ENCODE measurements around the gene NAA25. TPM values are rescaled to one million over a fixed set of nuclear protein-coding genes. Genes with fewer than 3 reads are reported as not detected.

The NAA25 gene
- total RNA-seq, 1 experiment from 2014 or later = 41.0 TPM

DNA sequence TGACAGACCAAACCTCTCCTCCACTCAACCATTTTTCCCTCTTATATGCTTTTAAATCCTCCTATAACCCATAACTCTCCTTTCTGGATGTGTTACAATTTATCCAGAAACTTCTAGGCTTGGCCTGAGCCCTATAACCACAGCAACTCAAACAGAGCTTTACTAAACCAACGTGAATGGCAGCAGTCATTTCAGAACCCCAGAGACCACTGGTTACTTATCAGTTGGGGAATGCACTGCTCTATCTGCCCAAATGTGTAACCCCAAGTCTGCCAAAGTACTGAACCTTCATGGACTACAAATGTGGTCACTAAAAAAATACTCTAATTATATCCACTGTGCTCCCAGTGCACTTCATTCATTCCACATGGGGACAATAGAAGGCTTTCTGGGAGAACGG is 42.0 kb downstream of the NAA25 start:
- BruUV-seq (replicated peaks) = TSS peak; percentile 24
- TF ChIP-seq, protein P1, sequence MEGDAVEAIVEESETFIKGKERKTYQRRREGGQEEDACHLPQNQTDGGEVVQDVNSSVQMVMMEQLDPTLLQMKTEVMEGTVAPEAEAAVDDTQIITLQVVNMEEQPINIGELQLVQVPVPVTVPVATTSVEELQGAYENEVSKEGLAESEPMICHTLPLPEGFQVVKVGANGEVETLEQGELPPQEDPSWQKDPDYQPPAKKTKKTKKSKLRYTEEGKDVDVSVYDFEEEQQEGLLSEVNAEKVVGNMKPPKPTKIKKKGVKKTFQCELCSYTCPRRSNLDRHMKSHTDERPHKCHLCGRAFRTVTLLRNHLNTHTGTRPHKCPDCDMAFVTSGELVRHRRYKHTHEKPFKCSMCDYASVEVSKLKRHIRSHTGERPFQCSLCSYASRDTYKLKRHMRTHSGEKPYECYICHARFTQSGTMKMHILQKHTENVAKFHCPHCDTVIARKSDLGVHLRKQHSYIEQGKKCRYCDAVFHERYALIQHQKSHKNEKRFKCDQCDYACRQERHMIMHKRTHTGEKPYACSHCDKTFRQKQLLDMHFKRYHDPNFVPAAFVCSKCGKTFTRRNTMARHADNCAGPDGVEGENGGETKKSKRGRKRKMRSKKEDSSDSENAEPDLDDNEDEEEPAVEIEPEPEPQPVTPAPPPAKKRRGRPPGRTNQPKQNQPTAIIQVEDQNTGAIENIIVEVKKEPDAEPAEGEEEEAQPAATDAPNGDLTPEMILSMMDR (IDR thresholded peaks at IDR 0.05; ENCODE audit: insufficient read depth in 1 of 2, low read depth in 1 of 2, low read length in 1 of 2, severe bottlenecking in 1 of 2, unreplicated experiment in 1 of 2) = no peak
- intact Hi-C loops (cut with micrococcal nuclease; ENCODE audit: unreplicated experiment) = no loop called here
- H3K36me3 Mint-ChIP-seq (ENCODE audit: insufficient read depth, unreplicated experiment) = peaks cover 86% of the 10 kb centered on the region
- ChIA-PET POLR2A (no interaction called here), CTCF (no interaction called here)
- Histone ChIP-seq H3K9me3 (no peaks in the 10 kb centered on the region), H3K36me3 (ENCODE audit: control insufficient read depth, insufficient read depth, low read length) (peaks cover under 1% of the 10 kb centered on the region; the same call in 1 of the 2 replicates), H3K4me1 (no peaks in the 10 kb centered on the region; the same call in 1 of the 2 replicates), H3K27me3 (replicated peaks; ENCODE audit: control insufficient read depth, insufficient read depth, low read length) (no peaks in the 10 kb centered on the region), H3K4me3 (ENCODE audit: low read depth, low read length) (no peak overlapping the region)
- no peaks in the 10 kb centered on the region for H3K9me3 Mint-ChIP-seq (ENCODE audit: unreplicated experiment)
- no peak overlapping the region for H3K27ac Mint-ChIP-seq (ENCODE audit: unreplicated experiment)
- no peaks in the 10 kb centered on the region for H3K27me3 Mint-ChIP-seq (ENCODE audit: insufficient read depth, unreplicated experiment)
- no peak overlapping the region for H3K4me3 Mint-ChIP-seq (ENCODE audit: unreplicated experiment)
- H3K4me1 Mint-ChIP-seq (ENCODE audit: low read depth, unreplicated experiment) = no peaks in the 10 kb centered on the region
- DNase-seq = no peak

DNA sequence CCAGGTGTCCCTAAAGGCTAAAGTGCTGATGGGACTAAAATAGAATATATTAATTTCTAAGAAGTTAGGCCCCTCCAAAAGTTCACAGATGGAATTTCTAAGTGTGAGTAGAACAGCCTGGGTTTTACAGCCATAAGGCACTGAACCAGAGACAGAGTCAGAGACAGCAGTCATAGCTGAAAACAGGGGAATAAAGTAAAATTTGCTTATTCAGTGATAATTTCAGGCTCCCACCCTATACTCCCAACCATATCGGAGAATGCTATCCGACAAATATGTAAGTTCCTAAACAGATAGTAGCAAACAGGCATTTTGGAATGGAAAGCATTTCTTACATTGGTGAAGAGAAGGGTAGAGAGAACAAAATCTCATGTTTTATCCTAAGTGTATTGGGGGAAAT is 45.3 kb downstream of the NAA25 start:
- Histone ChIP-seq H3K9me3 (no peaks in the 10 kb centered on the region), H3K27me3 (replicated peaks; ENCODE audit: control insufficient read depth, insufficient read depth, low read length) (no peaks in the 10 kb centered on the region), H3K36me3 (ENCODE audit: control insufficient read depth, insufficient read depth, low read length) (peaks cover 2% of the 10 kb centered on the region; the same call in 1 of the 2 replicates), H3K4me3 (ENCODE audit: low read depth, low read length) (no peak overlapping the region), H3K4me1 (no peaks in the 10 kb centered on the region; the same call in 1 of the 2 replicates)
- TF ChIP-seq, protein P1 (IDR thresholded peaks at IDR 0.05; ENCODE audit: insufficient read depth in 1 of 2, low read depth in 1 of 2, low read length in 1 of 2, severe bottlenecking in 1 of 2, unreplicated experiment in 1 of 2) = no peak
- no peak for DNase-seq
- POLR2A ChIA-PET = no interaction called here
- Mint-ChIP-seq H3K27me3 (ENCODE audit: insufficient read depth, unreplicated experiment) (no peaks in the 10 kb centered on the region), H3K4me3 (ENCODE audit: unreplicated experiment) (no peak overlapping the region), H3K4me1 (ENCODE audit: low read depth, unreplicated experiment) (no peaks in the 10 kb centered on the region), H3K36me3 (ENCODE audit: insufficient read depth, unreplicated experiment) (peaks cover 80% of the 10 kb centered on the region), H3K27ac (ENCODE audit: unreplicated experiment) (no peak overlapping the region), H3K9me3 (ENCODE audit: unreplicated experiment) (no peaks in the 10 kb centered on the region)
- no TSS peak for BruUV-seq (replicated peaks)
- intact Hi-C loops (cut with micrococcal nuclease; ENCODE audit: unreplicated experiment) = no loop called here
- CTCF ChIA-PET = no interaction called here

DNA sequence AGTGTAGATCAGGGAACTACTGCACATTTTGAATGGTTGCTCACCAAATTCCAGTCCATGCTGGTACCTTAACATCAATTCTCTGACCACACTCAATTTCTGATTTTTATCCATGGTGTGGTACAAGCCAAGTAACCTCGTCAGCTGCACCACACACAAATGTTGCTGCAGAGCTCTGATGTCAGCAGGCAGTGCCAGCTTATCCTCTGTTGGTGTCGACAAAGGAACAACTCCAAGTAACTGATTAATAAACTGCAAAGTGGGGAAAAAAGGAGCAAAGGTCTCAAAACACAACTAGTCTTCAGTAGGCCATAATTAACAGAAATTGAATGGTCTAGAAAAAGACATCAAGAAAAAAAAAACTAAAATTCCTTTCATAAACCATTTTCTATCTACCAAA is 47.4 kb downstream of the NAA25 start:
- no peak for DNase-seq
- H3K9me3 Mint-ChIP-seq (ENCODE audit: unreplicated experiment) = no peaks in the 10 kb centered on the region
- BruUV-seq (replicated peaks) = no TSS peak
- POLR2A ChIA-PET = no interaction called here
- Histone ChIP-seq H3K36me3 (ENCODE audit: control insufficient read depth, insufficient read depth, low read length) (peaks cover 2% of the 10 kb centered on the region; the same call in 1 of the 2 replicates), H3K4me3 (ENCODE audit: low read depth, low read length) (no peak overlapping the region), H3K27me3 (replicated peaks; ENCODE audit: control insufficient read depth, insufficient read depth, low read length) (no peaks in the 10 kb centered on the region), H3K9me3 (no peaks in the 10 kb centered on the region), H3K4me1 (no peaks in the 10 kb centered on the region)
- no peaks in the 10 kb centered on the region for H3K4me1 Mint-ChIP-seq (ENCODE audit: low read depth, unreplicated experiment)
- intact Hi-C loops (cut with micrococcal nuclease; ENCODE audit: unreplicated experiment) = no loop called here
- TF ChIP-seq, protein P1 (IDR thresholded peaks at IDR 0.05; ENCODE audit: insufficient read depth in 1 of 2, low read depth in 1 of 2, low read length in 1 of 2, severe bottlenecking in 1 of 2, unreplicated experiment in 1 of 2) = no peak
- CTCF ChIA-PET = no interaction called here
- H3K36me3 Mint-ChIP-seq (ENCODE audit: insufficient read depth, unreplicated experiment) = peaks cover 77% of the 10 kb centered on the region
- no peak overlapping the region for H3K4me3 Mint-ChIP-seq (ENCODE audit: unreplicated experiment)
- no peaks in the 10 kb centered on the region for H3K27me3 Mint-ChIP-seq (ENCODE audit: insufficient read depth, unreplicated experiment)
- no peak overlapping the region for H3K27ac Mint-ChIP-seq (ENCODE audit: unreplicated experiment)
